K562 (cell line): ENCODE measurements around the gene CHPF2. TPM values are rescaled to one million over a fixed set of nuclear protein-coding genes. Genes with fewer than 3 reads are reported as not detected.

Experiments used
- ARID3B ChIP-seq: fragments of 250-450 bp; sonication (Bioruptor Pico); IDR thresholded peaks from 2 replicates; pipeline ENCODE4 v1.4.0; 2020; ENCODE audit warnings: borderline replicate concordance
- CBFB ChIP-seq: sonication (generic); formaldehyde crosslinking; IDR thresholded peaks from 2 replicates; pipeline ENCODE4 v1.4.0; 2020; ENCODE audit warnings: mild to moderate bottlenecking, missing genetic modification reagents
- DPF2 ChIP-seq: fragments of 450-650 bp; IDR thresholded peaks from 2 replicates; pipeline ENCODE4 v1.6.1; 2016
- EGR1 ChIP-seq: fragments of 450-650 bp; conservative IDR thresholded peaks from 2 replicates; pipeline ENCODE4 v1.6.1; 2017; ENCODE audit warnings: mild to moderate bottlenecking
- EZH2 ChIP-seq: IDR thresholded peaks from 2 replicates; pipeline ENCODE4 v1.6.1; 2012; ENCODE audit warnings: low read depth, mild to moderate bottlenecking, inconsistent platforms, low read length, borderline replicate concordance
- FOXK2 ChIP-seq, 2 experiments: fragments of 450-650 bp; IDR thresholded peaks in 1 of 2; conservative IDR thresholded peaks in 1 of 2; 2 replicates each; pipeline ENCODE4 v1.6.1; 2016; ENCODE audit warnings: low read depth in 2 of 2, mild to moderate bottlenecking in 1 of 2
- GTF2E2 ChIP-seq: fragments of 200-800 bp; sonication (Bioruptor generic); IDR thresholded peaks from 2 replicates; pipeline ENCODE4 v1.6.1; 2016; ENCODE audit warnings: missing genetic modification characterization, missing compliant biosample characterization
- MAFK ChIP-seq: IDR thresholded peaks from 2 replicates; pipeline ENCODE4 v1.6.1; 2011; ENCODE audit warnings: low read length, improper control_type of control experiment
- MAZ ChIP-seq, 2 experiments: fragments of 450-650 bp in 1 of 2; sonication (generic) in 1 of 2; formaldehyde crosslinking; IDR thresholded peaks in 1 of 2; conservative IDR thresholded peaks in 1 of 2; 2 replicates each; pipeline versions ENCODE4 v1.4.0 to v1.5.0; 2020; ENCODE audit warnings: mild to moderate bottlenecking in 1 of 2, missing genetic modification reagents in 1 of 2
- MLLT1 ChIP-seq, 2 experiments: fragments of 450-650 bp; IDR thresholded peaks; 2 replicates each; pipeline ENCODE4 v1.6.1; 2016
- MLX ChIP-seq, 2 experiments: fragments of 450-650 bp in 1 of 2; sonication (generic) in 1 of 2; formaldehyde crosslinking; conservative IDR thresholded peaks; 2 replicates each; pipeline versions ENCODE4 v1.4.0 to v1.8.1; 2020 to 2022; ENCODE audit warnings: mild to moderate bottlenecking in 1 of 2, missing genetic modification reagents in 1 of 2
- MYNN ChIP-seq, 2 experiments: sonication (generic); formaldehyde crosslinking in 1 of 2; IDR thresholded peaks; 2 replicates each; pipeline versions ENCODE4 v1.5.0 to v1.6.1; 2016 to 2020; ENCODE audit warnings: antibody characterized with exemption in 1 of 2, missing genetic modification reagents in 1 of 2
- NEUROD1 ChIP-seq: fragments of 150-350 bp; IDR thresholded peaks from 2 replicates; pipeline ENCODE4 v1.6.1; 2014; ENCODE audit warnings: borderline replicate concordance, low read length, low read depth; ENCODE audit not compliant: partially characterized antibody
- NR4A1 ChIP-seq, 2 experiments: fragments of 250-450 bp in 1 of 2; fragments of 450-650 bp in 1 of 2; sonication (Bioruptor Pico) in 1 of 2; IDR thresholded peaks; 2 replicates each; pipeline versions ENCODE4 v1.4.0 to v1.6.1; 2016 to 2020; ENCODE audit warnings: mild to moderate bottlenecking in 2 of 2, missing compliant biosample characterization in 1 of 2, missing genetic modification characterization in 1 of 2, moderate library complexity in 1 of 2
- PML ChIP-seq: IDR thresholded peaks from 2 replicates; pipeline ENCODE4 v1.6.1; 2012; ENCODE audit warnings: low read length, inconsistent platforms
- RCOR1 ChIP-seq, 2 experiments: IDR thresholded peaks; 2 replicates each; pipeline ENCODE4 v1.6.1; 2012; ENCODE audit warnings: low read depth in 2 of 2, low read length in 2 of 2, borderline replicate concordance in 1 of 2, improper control_type of control experiment in 1 of 2
- RFX1 ChIP-seq: fragments of 450-650 bp; IDR thresholded peaks from 2 replicates; pipeline ENCODE4 v1.6.1; 2016; ENCODE audit warnings: mild to moderate bottlenecking, moderate library complexity
- TFAP4 ChIP-seq: sonication (generic); formaldehyde crosslinking; IDR thresholded peaks from 2 replicates; pipeline ENCODE4 v1.8.0; 2022; ENCODE audit warnings: missing genetic modification reagents, mild to moderate bottlenecking, moderate library complexity, borderline replicate concordance
- THRAP3 ChIP-seq: fragments of 450-650 bp; IDR thresholded peaks from 2 replicates; pipeline ENCODE4 v1.6.1; 2016; ENCODE audit warnings: mild to moderate bottlenecking, inconsistent platforms, borderline replicate concordance
- ZNF696 ChIP-seq: fragments of 250-450 bp; sonication (Bioruptor Pico); conservative IDR thresholded peaks from 2 replicates; pipeline ENCODE4 v1.4.0; 2020; ENCODE audit warnings: mild to moderate bottlenecking, moderate library complexity
- polyA plus RNA-seq, 8 experiments: library from polyadenylated mRNA; depleted of rRNA in 4 of 8; stranded (reverse) in 5 of 8; unstranded in 3 of 8; fragments of >200 nt; fragmentation: Nextera tagmentation in 2 of 8; fragmentation: Illumina TruSeq in 1 of 8; extraction: Ambion mirVana in 2 of 8; extraction: Trizol in 1 of 8; gene quantifications; 2 replicates each; pipeline versions ENCODE4 v1.2.1 to v1.2.3, GENCODE V29; 2011 to 2014; ENCODE audit warnings: inconsistent platforms in 1 of 8, missing spikeins in 1 of 8
- total RNA-seq, 7 experiments: library from RNA; depleted of rRNA in 6 of 7; stranded (reverse); fragments of >200 nt in 6 of 7; fragmentation: Illumina TruSeq in 2 of 7; extraction: Trizol in 2 of 7; gene quantifications; 2 replicates each; pipeline versions ENCODE4 v1.2.1 to v1.2.3, GENCODE V29; 2011 to 2021; ENCODE audit warnings: low replicate concordance in 1 of 7

Gene CHPF2
- total and polyA plus RNA-seq, 9 of the 15 experiments (the other 6 are each of a cell fraction or from before 2014, with no cell fraction given): 0.08 to 32.8 (median 10.5) TPM

- TF ChIP-seq TFAP4 (peak; percentile 76; the same call in 1 of the 2 replicates), ARID3B (no peak), MAFK (peak; percentile 72), NR4A1 (CRISPR knock-in tag; IDR thresholded peaks at IDR 0.05) (no peak), NR4A1 (tag; IDR thresholded peaks at IDR 0.05) (peak; percentile 34; the same call in 1 of the 2 replicates), EZH2 (no peak), ZNF696 (CRISPR knock-in tag) (no peak), THRAP3 (no peak), MLX (CRISPR knock-in tag; conservative IDR thresholded peaks at IDR 0.05) (0 out of 4 replicates have a peak, but pooled peaks of 1 of the 2 experiments have one; percentile 15), EGR1 (0 out of 2 replicates have a peak, but pooled peaks have one; percentile 6), MYNN (IDR thresholded peaks at IDR 0.05) (0 out of 2 replicates have a peak, but pooled peaks have one; percentile 2), MYNN (CRISPR knock-in tag; IDR thresholded peaks at IDR 0.05) (no peak), FOXK2 (conservative IDR thresholded peaks at IDR 0.05 in 1 of 2, IDR thresholded peaks at IDR 0.05 in 1 of 2; ENCODE audit: low read depth in 2 of 2) (peak; percentile 64 to 68), CBFB (CRISPR knock-in tag) (0 out of 2 replicates have a peak, but pooled peaks have one; percentile 2), MAZ (CRISPR knock-in tag; conservative IDR thresholded peaks at IDR 0.05 in 1 of 2, IDR thresholded peaks at IDR 0.05 in 1 of 2) (no peak), NEUROD1 (no peak), PML (0 out of 2 replicates have a peak, but pooled peaks have one; percentile 32), GTF2E2 (no peak), RFX1 (no peak), DPF2 (peak; percentile 57; the same call in 1 of the 2 replicates), RCOR1 (IDR thresholded peaks at IDR 0.05; ENCODE audit: borderline replicate concordance in 1 of 2, low read depth in 2 of 2, low read length in 2 of 2) (peak in 1 of 2 experiments; percentile 57; a peak in 2 of 4 replicates), MLLT1 (IDR thresholded peaks at IDR 0.05) (peak in 1 of 2 experiments; percentile 91; a peak in 2 of 4 replicates)
Measured at GRCh38 chr7:151232917-151233701, 826 bp downstream of the CHPF2 start (continued).
